ENCODE data around the gene XRRA1.

XRRA1 gene

GRCh38 chr11:74988541-74989259 lies 39.8 kb upstream of the XRRA1 start, which contains the start of gene NEU3 (continued):
- TF ChIP-seq ZNF223 (tag by site-specific recombination; IDR thresholded peaks at IDR 0.05) (no peak), ZNF776 (tag by site-specific recombination; IDR thresholded peaks at IDR 0.05; ENCODE audit: borderline replicate concordance) (no peak), ZNF146 (tag by site-specific recombination; IDR thresholded peaks at IDR 0.05) (no peak), ZNF2 (tag by site-specific recombination; IDR thresholded peaks at IDR 0.05) (no peak), ZNF571 (tag by site-specific recombination; IDR thresholded peaks at IDR 0.05) (no peak), ZNF132 (tag by site-specific recombination; IDR thresholded peaks at IDR 0.05; ENCODE audit: borderline replicate concordance) (no peak), ZNF837 (tag by site-specific recombination; IDR thresholded peaks at IDR 0.05) (no peak), ZNF354C (tag by site-specific recombination; IDR thresholded peaks at IDR 0.05; ENCODE audit: borderline replicate concordance, low read depth) (no peak), GLIS1 (tag by site-specific recombination; IDR thresholded peaks at IDR 0.05) (peak; percentile 35; the same call in 1 of the 2 replicates), ZNF302 (tag by site-specific recombination; IDR thresholded peaks at IDR 0.05; ENCODE audit: low read depth) (no peak), ZNF518A (tag by site-specific recombination; conservative IDR thresholded peaks at IDR 0.05; ENCODE audit: low read depth) (0 out of 2 replicates have a peak, but pooled peaks have one; percentile 26), ZNF558 (tag by site-specific recombination; IDR thresholded peaks at IDR 0.05) (no peak), ZNF670 (tag by site-specific recombination; IDR thresholded peaks at IDR 0.05; ENCODE audit: low read depth) (no peak), GFI1B (tag by site-specific recombination; IDR thresholded peaks at IDR 0.05) (no peak), ZNF664 (tag by site-specific recombination; IDR thresholded peaks at IDR 0.05) (no peak), ZNF341 (tag by site-specific recombination; IDR thresholded peaks at IDR 0.05; ENCODE audit: low read depth) (0 out of 2 replicates have a peak, but pooled peaks have one; percentile 11), ZNF677 (tag by site-specific recombination; IDR thresholded peaks at IDR 0.05) (no peak), ZNF843 (tag by site-specific recombination; IDR thresholded peaks at IDR 0.05) (no peak), ZNF548 (tag by site-specific recombination; IDR thresholded peaks at IDR 0.05) (no peak), KLF7 (tag by site-specific recombination; IDR thresholded peaks at IDR 0.05; ENCODE audit: borderline replicate concordance) (no peak), ZIC2 (tag by site-specific recombination; IDR thresholded peaks at IDR 0.05) (no peak), PRDM4 (tag by site-specific recombination; IDR thresholded peaks at IDR 0.05) (no peak), ZBTB17 (tag by site-specific recombination; IDR thresholded peaks at IDR 0.05) (peak; percentile 31; the same call in 1 of the 2 replicates), GLI4 (tag by site-specific recombination; IDR thresholded peaks at IDR 0.05) (no peak), ZNF366 (tag by site-specific recombination; conservative IDR thresholded peaks at IDR 0.05) (peak; percentile 52; the same call in 1 of the 2 replicates), AEBP2 (tag by site-specific recombination; IDR thresholded peaks at IDR 0.05; ENCODE audit: borderline replicate concordance) (no peak), HIC1 (tag by site-specific recombination; IDR thresholded peaks at IDR 0.05) (no peak), ZNF76 (tag by site-specific recombination; IDR thresholded peaks at IDR 0.05; ENCODE audit: borderline replicate concordance, low read depth) (no peak), ZNF747 (tag by site-specific recombination; IDR thresholded peaks at IDR 0.05) (no peak)

Data from HEK293 (cell line).